NCI-H1436 (cell line): Measurements from ENCODE around the gene TMEM86B.

Source experiments
- DNase-seq: peaks from one replicate; lab custom pipeline; 2025; lab: John Stamatoyannopoulos, UW

Gene TMEM86B, protein sequence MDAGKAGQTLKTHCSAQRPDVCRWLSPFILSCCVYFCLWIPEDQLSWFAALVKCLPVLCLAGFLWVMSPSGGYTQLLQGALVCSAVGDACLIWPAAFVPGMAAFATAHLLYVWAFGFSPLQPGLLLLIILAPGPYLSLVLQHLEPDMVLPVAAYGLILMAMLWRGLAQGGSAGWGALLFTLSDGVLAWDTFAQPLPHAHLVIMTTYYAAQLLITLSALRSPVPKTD

DNA sequence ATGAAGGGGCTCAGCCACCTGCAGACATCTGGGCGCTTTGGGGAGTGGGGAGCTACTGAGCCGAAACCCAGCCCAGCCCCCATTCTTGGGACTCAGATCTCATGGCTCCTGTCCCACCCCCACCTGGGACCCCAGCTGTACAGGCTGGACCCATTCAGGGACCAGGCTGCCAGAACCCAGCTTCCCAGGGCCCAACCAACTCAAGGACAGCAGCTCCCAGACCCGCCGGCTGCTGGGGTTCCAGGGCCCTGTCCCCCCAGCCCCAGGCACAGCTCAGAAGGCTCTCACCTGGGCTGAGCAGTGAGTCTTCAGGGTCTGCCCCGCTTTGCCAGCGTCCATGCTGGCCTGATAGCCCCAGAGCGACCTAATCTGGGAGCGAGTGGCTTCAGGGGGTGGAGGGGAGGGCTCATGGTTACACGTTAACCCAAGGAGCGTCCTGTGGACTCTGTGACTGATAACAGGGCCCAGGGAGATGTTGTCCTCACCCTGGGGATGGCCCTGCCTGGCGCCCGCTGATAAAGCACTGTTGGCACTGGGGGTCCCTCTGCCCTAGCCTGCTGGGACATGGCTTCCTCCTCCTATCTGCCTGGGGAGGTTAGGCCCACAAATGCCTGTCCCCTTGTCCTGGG, at the start of gene TMEM86B:
TMEM86B (minus strand) TSS at position 361 of the 629 bp plus-strand sequence; CDS start at position 339, 22 bp downstream.
- DNase-seq = no peak

DNA sequence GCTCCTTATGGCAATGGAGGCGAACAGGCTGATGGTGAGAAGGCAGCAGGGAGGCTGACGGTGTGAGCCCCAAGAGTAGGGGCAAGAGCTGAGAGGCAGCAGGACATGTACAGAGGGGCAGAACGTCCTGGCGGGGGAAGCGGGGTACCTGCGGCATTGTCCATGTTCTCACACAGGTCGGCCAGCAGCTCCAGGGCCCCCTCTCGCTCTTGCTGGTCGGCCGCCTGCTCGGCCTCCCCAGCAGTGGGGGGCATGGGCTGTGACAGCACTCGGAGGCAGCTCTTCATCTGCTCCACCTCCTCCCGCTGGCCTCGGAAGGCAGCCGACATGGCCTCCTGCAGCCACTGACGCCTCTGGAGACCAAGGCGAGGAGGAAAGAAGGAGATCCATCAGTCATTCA, 48.9 kb upstream of the TMEM86B start:
- DNase-seq = no peak

DNA sequence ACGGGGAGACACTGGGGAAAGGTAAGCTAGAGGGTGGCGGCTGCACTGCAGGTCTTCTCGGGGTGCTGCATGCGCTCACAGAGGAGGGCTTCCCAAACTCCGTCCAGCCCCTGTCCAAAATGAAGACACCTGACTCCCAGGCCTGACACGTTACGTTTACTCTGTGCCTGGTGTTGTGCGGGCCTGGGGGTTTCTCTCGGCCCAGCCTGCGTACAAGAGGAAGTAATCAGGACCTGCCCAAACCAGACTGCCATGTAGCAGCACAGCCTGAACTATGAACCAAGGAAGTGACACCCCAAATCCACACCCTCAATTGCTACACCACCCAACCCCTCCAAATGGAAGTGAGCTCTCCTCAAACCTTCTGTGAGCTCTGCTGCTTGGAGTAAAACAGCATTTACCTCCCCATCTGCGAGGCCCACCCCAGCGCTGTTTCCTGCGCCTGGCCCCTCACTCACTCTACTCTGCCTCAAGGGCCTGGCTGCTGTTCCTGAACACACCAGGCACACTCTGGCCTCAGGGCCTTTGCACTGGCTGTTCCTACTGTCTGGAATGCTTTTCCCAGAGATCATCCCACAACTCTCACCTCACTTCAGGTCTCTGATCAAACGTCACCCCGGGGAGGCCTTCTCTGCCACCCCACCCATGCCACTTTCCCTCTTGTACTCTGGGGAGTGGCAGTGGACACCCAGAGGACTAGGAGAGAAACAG, 48.3 kb upstream of the TMEM86B start:
- DNase-seq = no peak

DNA sequence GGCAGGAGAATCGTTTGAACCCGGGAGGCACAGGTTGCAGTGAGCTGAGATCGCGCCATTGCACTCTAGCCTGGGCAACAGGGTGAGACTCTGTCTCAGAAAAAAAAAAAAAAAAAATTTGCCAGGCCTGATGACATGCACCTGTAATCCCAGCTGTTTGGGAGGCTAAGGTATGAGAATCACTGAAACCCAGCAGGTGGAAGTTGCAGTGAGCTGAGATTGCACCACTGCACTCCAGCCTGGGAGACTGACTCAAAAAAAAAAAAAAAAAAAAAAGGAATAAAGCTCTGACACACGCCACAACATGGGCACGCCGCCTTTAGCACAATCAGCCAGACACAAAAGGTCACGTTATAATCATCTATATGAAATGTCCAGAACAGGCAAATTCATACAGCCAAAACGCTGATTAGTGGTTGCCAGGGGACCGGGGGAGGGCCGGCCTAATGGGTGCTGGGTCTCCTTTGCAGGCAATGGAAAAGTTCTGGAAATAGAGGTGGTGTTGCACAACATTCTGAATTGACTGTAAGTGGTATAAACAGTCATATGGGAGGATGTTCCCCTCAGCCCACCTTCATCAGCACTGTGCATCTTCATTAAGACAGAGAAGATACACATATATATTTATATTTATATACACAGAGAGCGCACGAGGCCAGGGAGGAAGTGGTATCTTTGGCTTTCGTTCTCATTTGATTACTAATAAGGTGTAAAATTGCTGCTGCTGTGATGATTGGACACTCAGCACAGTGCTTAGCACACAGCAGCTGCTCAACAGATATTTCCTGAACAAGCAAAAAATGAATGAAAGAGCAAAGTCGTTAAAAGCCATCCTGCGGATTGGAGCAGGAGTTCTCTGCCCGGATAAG, 47.5 kb upstream of the TMEM86B start:
- DNase-seq = no peak

DNA sequence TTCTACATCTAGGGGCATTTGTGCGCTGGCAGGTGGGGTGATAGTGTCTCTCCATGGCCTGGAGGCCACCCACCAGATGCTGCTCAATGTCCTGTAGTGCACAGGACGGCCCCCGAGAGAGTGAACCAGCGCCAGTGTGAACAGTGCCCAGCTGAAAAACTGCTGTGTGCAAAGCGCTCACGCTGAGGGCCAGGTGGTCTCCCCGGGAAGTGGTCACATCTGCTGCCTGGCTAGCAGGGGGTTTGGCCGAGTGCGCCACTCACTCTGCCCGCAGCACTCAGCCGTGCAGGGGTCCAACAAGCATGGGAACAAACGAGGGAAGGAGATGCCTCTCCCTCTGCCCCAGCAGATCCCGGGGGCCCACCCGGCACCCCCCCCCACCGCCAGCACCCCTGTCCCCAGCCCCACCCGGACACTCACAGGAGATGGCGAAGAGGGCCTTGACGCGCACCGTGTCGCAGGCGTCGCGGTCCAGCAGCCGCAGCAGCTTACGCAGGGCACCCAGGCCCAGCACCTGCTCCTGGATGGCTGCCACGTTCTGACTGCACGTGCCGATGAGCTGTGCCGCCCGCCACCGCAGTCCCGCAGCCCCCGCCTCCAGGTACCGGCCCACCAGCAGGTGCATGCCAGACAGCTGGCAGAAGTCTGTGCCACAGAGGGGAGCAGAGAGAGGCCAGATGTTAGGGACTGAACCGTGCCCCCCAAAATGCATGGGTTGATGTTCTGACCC, 45.6 kb upstream of the TMEM86B start:
- no peak for DNase-seq

DNA sequence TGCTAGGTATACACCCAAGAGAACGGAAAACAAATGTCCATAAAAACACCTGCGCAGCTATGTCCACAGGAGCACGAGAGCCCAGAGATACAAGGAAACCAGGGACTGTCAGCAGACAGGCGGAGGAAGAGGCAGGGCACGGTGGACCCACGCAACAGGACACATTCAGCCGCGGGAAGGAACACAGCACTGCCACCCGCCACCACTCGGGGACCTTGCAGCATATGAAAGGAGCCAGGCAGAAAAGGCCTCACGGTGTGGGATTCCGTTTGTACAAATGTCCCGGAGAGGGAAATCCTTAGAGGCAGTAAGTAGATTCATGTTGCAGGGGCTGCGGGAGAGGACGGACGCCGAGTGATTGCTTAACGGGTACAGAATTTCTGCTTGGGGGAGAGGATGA, 43.6 kb upstream of the TMEM86B start:
- DNase-seq = no peak

DNA sequence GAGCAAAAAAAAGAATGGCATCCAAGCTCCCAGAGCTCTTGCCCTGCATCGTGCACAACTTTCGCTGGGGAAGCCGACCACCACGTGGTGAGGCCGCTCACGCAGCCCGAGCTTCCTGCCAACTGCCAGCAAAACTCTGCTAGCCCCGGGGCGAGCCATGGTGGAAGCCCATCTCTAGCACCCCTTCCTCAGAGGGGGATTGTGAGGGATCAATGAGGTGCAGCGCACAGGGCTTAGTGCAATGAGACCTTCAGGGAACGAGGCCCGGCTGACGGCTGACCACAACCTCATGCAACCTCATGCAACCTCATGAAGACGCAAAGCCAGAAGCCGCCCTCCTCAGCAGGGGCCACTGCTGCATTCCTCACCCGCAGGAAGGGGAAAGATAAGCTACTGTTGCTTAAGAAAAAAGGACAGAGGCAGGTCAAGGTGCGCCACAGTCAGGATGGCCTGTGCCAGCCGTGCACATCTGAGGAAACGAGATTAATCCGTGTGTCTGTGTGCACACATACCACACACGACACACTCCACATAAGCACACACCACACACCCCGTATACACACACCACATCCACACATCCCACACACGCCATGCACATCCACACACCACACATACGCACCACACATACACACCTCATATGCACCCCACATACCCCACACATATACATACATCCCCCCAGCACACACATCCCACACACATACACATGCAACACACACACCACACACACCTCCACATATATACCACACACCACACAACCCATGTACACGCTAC, 41.8 kb upstream of the TMEM86B start:
- no peak for DNase-seq

DNA sequence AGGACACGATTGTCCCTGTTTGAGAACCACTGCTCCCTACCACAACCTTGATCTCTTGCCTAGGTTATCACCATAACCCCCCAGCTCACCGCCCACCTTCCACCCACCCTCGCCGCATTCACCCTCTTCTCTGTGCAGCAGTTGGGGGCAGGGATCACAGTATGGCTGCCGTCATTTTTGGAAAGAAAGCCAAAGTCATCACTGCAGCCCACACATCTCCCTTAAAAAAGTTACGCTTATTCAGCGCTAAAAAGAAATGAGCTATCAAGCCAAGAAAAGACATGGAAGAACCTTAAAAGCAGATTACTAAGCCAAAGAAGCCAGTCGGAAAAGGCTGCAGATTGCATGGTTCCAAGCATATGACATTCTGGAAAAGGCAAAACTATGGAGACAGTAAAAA, 40.7 kb upstream of the TMEM86B start:
- no peak for DNase-seq

DNA sequence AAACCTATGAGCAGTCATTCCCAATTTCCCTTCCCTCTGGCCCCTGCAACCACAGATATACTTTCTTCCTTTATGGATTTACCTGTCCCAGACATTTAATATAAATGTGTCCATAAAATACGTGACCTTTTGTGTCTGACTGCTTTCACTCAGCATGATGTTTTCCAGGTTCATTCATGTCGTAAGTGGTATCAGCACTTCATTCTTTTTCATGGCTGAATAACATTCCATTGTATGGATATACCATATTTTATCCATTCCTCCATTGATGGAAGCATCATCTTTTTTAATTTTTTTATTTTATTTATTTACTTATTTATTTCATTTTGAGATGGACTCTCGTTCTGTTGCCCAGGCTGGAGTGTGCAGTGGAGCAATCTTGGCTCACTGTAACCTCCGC, 38.3 kb upstream of the TMEM86B start:
- no peak for DNase-seq

DNA sequence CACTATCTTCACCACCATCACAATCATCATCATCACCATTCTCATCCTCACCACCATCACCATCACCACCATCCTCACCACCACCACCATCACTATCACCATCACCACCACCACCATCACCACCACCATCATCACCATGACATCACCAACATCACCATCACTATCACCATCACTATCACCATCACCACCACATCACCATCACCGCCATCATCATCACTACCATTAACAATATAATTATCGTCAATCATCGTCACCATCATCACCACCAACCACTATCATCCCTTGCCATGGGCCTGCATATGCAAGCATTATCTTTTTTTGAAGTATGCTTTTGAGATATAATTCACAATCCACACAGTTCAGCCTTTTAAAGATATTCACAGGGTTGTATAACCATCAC, 37.8 kb upstream of the TMEM86B start:
- no peak for DNase-seq

DNA sequence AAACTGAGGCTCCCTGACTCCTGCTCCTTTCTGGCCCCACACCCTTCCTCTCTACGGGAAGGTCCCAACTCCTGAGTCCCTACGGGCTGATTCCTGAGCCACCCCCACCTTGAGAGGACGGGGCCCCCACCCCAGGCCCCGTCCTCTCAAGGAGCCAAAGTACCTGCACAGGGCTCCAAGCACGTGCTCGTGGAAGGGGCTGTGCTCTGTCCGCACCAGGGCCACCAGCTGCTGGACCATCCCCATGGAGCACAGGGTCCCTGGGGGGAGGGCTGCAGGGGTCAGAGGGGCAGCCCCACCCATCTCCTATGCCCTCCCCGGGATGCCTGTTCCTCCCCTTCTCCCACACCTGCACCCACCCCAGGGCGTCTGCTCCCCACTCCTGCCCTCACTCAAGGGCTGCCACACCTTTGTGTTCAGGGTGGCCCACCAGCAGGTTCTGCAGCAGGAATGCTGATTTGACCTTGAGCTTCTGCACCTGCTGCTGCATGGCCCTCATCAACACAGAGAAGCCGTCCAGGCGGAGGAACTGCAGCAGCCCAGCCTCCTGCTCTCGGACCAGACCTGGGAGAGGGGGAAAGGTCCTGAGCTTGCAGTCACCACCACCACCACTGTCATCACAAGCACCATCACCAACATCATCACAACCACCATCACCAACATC, 37.3 kb upstream of the TMEM86B start:
- no peak for DNase-seq

DNA sequence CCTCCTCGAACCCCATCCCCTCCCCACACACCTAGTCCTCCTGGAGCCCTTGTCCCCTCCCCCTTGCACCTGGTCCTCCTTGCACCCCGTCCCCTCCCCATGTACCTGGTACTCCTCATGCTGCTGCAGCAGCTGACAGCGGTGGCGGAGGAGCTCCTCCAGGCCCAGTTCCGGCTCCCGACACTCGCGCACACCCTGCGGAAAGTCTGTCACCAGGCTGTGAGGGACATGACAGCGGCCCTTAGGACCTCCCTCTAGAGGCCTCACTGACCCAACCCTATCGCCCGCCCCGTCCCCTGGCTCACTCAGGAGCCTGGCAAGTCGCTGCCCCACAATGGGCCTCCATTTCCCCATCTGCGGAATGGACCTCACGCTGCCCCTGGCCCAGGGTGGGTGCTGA, 36.6 kb upstream of the TMEM86B start:
- DNase-seq = no peak

DNA sequence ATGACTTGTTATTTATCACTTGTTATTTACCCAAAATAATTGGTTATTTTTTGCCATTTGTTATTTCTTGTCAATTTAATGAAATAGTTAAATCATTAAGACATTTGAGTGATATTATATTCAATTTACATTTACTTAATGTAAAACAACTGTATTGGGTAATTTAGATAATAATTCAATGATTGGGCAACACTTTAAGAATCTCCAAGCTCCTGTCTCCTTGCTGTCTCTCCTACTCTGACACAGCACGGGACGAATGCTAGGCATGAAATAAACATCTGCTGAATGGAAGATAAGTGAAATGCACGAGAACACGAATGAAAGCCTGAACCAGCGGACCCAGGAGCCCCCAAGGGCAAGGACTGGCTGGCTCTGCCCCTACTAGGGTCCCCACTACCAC, 36.0 kb upstream of the TMEM86B start:
- DNase-seq = no peak

DNA sequence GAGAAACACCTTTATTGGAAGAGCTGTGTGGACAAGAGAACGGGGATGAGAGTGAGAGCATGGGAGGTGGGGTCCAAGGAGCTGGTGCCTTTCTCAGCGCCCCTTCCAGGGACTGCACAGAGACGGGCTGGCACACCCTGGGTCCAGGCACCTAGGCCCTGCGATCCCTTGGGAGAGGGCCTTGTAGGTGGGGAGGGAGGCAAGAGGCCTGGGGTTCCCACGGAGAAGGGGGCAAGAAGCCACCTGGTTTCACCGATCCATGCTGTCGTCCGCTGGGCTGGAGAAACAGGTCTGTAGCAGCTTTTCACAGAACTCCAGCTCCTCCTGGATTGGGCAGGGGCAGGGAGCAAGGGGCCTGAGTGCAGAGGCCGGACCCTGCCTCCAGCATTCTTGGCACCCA, 33.8 kb upstream of the TMEM86B start:
- DNase-seq = no peak

DNA sequence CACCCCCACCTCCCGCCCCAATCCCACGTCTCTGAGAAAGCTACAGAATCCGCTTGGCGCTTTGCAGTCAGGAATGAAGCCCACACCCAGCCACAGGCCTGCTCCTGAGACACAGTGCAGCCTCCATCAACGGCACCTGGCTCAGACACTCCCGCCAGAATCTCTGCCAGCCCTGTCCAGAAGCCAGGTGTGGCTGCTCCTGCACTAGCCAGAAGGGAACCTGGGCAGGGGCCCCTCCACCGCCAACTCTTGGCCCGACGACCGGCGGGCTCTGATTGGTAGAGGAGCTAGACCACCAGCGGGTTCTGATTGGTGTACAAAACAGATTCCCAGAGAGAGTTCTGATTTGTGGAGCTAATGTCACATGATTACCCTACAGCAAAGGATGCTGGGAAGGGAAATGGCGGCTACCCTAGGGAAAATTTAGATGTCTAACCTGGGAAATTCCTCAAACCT, 33.1 kb upstream of the TMEM86B start:
- no peak for DNase-seq

DNA sequence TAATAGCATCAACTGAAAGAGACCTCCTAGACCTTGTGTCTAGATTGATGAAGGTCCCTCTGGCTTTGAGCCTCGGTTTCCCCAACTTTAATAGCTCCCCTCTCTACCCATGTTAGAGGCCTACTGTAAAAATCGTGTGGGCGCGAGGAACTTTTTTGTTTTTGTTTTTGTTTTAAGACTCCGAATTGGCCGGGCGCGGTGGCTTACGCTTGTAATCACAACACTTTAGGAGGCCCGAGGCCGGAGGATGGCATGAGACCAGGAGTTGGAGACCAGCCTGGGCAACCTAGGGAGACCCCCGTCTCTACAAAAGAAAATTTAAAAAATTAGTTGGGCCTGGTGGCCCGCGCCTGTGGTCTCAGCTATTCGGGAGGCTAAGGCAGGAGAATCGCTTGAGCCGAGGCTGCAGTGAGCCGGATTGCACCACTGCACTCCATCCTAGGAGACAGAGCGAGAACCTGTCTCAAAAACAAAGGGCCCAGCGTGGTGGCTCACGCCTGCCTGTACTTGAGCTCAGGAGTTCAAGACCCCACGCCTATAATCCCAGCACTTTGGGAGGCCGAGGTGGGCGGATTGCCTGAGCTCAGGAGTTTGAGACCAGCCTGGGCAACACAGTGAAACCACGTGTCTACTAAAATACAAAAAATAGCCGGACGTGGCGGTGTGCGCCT, 31.1 kb upstream of the TMEM86B start:
- no peak for DNase-seq

DNA sequence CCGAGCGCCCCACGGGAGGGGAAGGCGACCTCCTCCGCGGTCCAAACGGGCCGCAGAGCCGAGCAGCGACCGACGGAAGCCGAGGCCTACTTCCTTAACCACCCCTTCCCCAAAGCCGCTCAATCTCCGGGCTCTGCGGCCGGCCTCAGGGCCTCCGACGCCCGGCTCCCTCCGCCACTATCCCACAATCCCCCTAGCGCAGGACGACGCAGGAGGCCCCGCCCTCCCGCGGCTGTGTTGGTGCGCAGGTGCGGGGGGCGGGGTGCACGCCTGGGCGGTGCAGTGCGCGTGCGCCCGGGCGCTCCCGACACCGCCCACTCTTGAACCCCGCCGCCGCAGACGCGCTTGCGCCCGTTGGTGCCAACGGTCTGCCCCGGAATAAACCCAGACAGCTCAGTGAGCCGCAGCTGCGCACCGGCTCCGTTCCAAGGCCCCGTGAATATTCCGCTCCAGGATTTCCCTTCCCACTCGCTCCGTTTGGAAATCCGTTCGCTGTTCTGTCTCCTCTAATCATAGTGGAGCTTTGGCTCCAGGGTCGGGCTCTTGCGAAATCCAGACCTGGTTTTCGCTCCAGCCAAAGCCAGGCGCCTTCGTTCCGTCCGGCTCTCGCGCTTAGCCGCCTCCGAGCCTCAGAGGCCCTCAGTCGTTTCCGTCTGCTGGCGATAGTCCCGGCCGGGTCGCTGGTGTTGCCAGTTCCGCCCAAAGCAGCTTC, 30.4 kb upstream of the TMEM86B start, which contains the start of gene PPP6R1:
PPP6R1 (minus strand) TSS at position 190 of the 712 bp plus-strand sequence. CDS start 11,914 bp downstream, outside the sequence.
- DNase-seq = peak; percentile 99

DNA sequence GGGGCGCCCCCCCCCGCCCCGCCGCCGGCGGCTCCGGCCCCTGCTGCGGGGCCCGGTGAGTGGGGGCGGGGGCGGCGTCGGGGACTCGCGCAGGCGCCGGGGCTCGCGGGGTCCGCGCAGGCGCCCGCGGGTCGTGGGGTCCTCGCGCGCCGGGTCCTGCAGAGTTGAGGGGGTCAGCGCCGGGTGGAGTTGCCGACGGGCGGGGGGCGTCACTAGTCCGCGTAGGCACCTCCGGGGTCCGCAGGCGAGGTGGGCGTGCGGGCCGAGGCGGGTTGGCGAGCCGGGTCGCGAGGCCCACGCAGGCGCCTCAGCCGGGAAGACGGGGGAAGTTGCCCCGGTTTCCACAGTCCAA, 29.9 kb upstream of the TMEM86B start:
- peak; percentile 22 for DNase-seq
